ENCODE measurements around the gene PKP4.

The PKP4 gene

DNA sequence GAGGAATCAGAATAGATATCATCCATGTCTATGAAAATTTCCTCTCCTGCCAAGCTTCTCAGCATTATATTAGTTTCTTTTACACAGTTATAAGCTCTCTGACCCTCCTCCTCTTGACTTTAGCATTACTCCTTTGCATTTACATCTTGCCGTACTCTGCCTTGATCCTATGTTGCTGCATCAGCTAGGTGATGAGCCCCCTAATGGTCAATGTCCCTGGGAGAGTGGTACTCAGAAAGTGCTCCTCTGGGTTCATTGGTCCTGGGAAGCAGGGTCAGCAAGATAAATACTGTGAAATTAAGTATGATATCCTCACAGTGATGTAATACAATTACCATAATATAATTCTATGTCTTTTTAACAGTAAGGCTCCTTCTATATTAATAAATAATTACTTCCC is 74.1 kb downstream of the PKP4 start:
- FAIRE-seq (no peak), DNase-seq (ENCODE audit: insufficient read length, low spot score) (no peak)
- no peak for TF ChIP-seq POLR2AphosphoS5 (IDR thresholded peaks at IDR 0.05; ENCODE audit: low read depth, low read length)
- TF ChIP-seq PAX5 (IDR thresholded peaks at IDR 0.05; ENCODE audit: insufficient read depth, low read length, severe bottlenecking): no peak
- no peak for TF ChIP-seq POLR2A (IDR thresholded peaks at IDR 0.05; ENCODE audit: low read depth, low read length)
- TF ChIP-seq TAF1 (IDR thresholded peaks at IDR 0.05; ENCODE audit: low read depth, low read length): no peak
- TF ChIP-seq SPI1 (IDR thresholded peaks at IDR 0.05; ENCODE audit: low read depth, low read length): no peak
- no peak for TF ChIP-seq POU2F2 (IDR thresholded peaks at IDR 0.05; ENCODE audit: low read depth, low read length)

DNA sequence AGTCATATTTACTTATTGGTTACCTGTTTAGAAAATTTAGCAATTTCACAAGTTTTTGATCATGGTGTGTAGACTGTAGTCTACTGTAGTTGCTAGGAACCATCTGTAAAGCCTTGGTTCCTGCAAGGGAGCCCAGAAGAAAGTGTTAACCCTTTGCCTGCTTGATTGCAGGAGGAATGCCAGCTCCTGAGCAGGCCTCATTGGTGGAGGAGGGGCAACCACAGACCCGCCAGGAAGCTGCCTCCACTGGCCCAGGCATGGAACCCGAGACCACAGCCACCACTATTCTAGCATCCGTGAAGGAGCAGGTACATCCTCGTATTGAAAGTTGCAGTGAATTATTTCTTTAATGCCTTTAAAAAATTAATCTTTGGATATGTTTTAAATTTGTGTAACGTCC is 76.3 kb downstream of the PKP4 start:
- no peak for FAIRE-seq
- TF ChIP-seq SPI1 (IDR thresholded peaks at IDR 0.05; ENCODE audit: low read depth, low read length): no peak
- DNase-seq (ENCODE audit: insufficient read length, low spot score): no peak

GRCh38 chr2:158539176-158540005 is 82.6 kb downstream of the PKP4 start:
- no peak for DNase-seq (ENCODE audit: insufficient read length, low spot score)
- TF ChIP-seq SPI1 (IDR thresholded peaks at IDR 0.05; ENCODE audit: low read depth, low read length) (no peak), POLR2A (IDR thresholded peaks at IDR 0.05; ENCODE audit: low read depth, low read length) (no peak), PAX5 (IDR thresholded peaks at IDR 0.05; ENCODE audit: insufficient read depth, low read length, severe bottlenecking) (no peak), TAF1 (IDR thresholded peaks at IDR 0.05; ENCODE audit: low read depth, low read length) (no peak), POLR2AphosphoS5 (IDR thresholded peaks at IDR 0.05; ENCODE audit: low read depth, low read length) (no peak), POU2F2 (IDR thresholded peaks at IDR 0.05; ENCODE audit: low read depth, low read length) (no peak)
- no peak for FAIRE-seq

- TF ChIP-seq TAF1 (IDR thresholded peaks at IDR 0.05; ENCODE audit: low read depth, low read length) (no peak), POLR2AphosphoS5 (IDR thresholded peaks at IDR 0.05; ENCODE audit: low read depth, low read length) (no peak), PAX5 (IDR thresholded peaks at IDR 0.05; ENCODE audit: insufficient read depth, low read length, severe bottlenecking) (no peak)
- no peak for FAIRE-seq
- no peak for DNase-seq (ENCODE audit: insufficient read length, low spot score)
These were observed 85.8 kb downstream of the PKP4 start for GRCh38 chr2:158542577-158542976.

DNA sequence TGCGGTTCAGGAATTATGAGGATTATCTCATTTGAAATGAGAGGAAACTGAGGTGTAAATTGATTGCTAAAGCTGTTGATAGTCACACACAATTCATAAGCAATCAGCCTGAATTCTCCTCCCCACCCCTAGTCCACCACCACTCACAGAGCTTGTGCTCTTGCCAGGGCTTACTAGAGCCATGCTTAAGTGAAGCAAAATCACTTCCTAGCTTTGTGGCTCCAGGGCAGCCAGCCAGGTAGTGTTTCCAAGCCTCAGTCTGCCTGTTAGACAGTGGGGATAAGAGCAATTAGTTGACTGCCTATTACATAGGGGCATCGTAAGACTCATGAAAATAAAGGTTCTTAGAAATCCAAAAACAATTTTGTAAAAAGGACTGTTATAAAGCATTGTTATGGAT is 87.2 kb downstream of the PKP4 start:
- DNase-seq (ENCODE audit: insufficient read length, low spot score) (no peak), FAIRE-seq (no peak)
- TF ChIP-seq POU2F2 (IDR thresholded peaks at IDR 0.05; ENCODE audit: low read depth, low read length): no peak
- TF ChIP-seq POLR2AphosphoS5 (IDR thresholded peaks at IDR 0.05; ENCODE audit: low read depth, low read length): no peak
- no peak for TF ChIP-seq POLR2A (IDR thresholded peaks at IDR 0.05; ENCODE audit: low read depth, low read length)
- no peak for TF ChIP-seq PAX5 (IDR thresholded peaks at IDR 0.05; ENCODE audit: insufficient read depth, low read length, severe bottlenecking)
- no peak for TF ChIP-seq TAF1 (IDR thresholded peaks at IDR 0.05; ENCODE audit: low read depth, low read length)
- no peak for TF ChIP-seq SPI1 (IDR thresholded peaks at IDR 0.05; ENCODE audit: low read depth, low read length)

DNA sequence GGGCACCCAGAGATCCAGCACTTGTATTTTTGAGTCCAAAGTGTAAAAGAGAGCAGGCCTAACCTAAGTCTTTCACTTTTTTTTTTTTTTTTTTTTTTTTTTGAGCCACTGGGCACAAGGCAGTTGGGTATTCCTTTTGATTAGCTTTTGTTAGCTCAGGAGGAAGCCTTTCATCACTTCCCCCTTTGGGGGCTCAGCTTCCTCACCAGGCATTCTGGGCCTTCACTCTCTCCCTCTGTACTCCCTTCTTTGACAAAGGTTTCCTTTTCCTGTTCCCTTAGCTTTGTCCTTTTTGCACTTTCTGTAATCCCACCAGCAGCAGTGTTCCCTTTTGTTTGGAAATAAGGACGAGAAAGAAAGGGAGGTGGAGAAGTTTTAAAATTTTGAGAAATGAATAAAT is 88.2 kb downstream of the PKP4 start:
- FAIRE-seq: no peak
- TF ChIP-seq PAX5 (IDR thresholded peaks at IDR 0.05; ENCODE audit: insufficient read depth, low read length, severe bottlenecking) (no peak), TAF1 (IDR thresholded peaks at IDR 0.05; ENCODE audit: low read depth, low read length) (no peak), POU2F2 (IDR thresholded peaks at IDR 0.05; ENCODE audit: low read depth, low read length) (no peak), POLR2AphosphoS5 (IDR thresholded peaks at IDR 0.05; ENCODE audit: low read depth, low read length) (no peak), POLR2A (IDR thresholded peaks at IDR 0.05; ENCODE audit: low read depth, low read length) (no peak), SPI1 (IDR thresholded peaks at IDR 0.05; ENCODE audit: low read depth, low read length) (no peak)
- DNase-seq (ENCODE audit: insufficient read length, low spot score): no peak

GRCh38 chr2:158546412-158547144 is 89.8 kb downstream of the PKP4 start:
- DNase-seq (ENCODE audit: insufficient read length, low spot score) (no peak), FAIRE-seq (peak; percentile 69)
- no peak for TF ChIP-seq POLR2A (IDR thresholded peaks at IDR 0.05; ENCODE audit: low read depth, low read length)
- TF ChIP-seq POU2F2 (IDR thresholded peaks at IDR 0.05; ENCODE audit: low read depth, low read length): no peak
- TF ChIP-seq TAF1 (IDR thresholded peaks at IDR 0.05; ENCODE audit: low read depth, low read length): no peak
- no peak for TF ChIP-seq POLR2AphosphoS5 (IDR thresholded peaks at IDR 0.05; ENCODE audit: low read depth, low read length)
- TF ChIP-seq PAX5 (IDR thresholded peaks at IDR 0.05; ENCODE audit: insufficient read depth, low read length, severe bottlenecking): no peak
- TF ChIP-seq SPI1 (IDR thresholded peaks at IDR 0.05; ENCODE audit: low read depth, low read length): no peak

DNA sequence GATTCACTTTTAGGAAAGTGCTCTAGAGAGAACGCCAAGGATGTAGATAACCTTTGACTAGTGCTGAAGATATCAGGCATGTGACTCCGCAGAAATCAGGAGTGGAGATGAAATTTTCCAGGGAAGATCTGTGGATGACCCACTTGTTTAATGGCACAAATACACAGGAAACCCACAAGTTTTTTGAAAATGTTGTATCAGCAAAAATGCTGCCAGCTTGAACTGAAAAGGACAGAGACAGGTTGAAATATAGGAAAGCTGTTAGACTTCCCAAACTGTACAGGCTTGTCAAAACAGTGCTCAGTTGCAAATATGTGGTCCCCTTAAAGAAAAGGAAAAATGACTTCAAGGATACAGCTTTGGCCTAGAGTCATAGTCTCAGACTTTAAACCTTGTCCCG is 96.5 kb downstream of the PKP4 start:
- TF ChIP-seq POLR2A (IDR thresholded peaks at IDR 0.05; ENCODE audit: low read depth, low read length) (no peak), SPI1 (IDR thresholded peaks at IDR 0.05; ENCODE audit: low read depth, low read length) (no peak)
- DNase-seq (ENCODE audit: insufficient read length, low spot score): no peak
- no peak for FAIRE-seq

GRCh38 chr2:158554996-158555395 is 98.2 kb downstream of the PKP4 start:
- TF ChIP-seq SPI1 (IDR thresholded peaks at IDR 0.05; ENCODE audit: low read depth, low read length): no peak
- TF ChIP-seq PAX5 (IDR thresholded peaks at IDR 0.05; ENCODE audit: insufficient read depth, low read length, severe bottlenecking): no peak
- TF ChIP-seq POU2F2 (IDR thresholded peaks at IDR 0.05; ENCODE audit: low read depth, low read length): no peak
- TF ChIP-seq POLR2AphosphoS5 (IDR thresholded peaks at IDR 0.05; ENCODE audit: low read depth, low read length): no peak
- no peak for TF ChIP-seq POLR2A (IDR thresholded peaks at IDR 0.05; ENCODE audit: low read depth, low read length)
- TF ChIP-seq TAF1 (IDR thresholded peaks at IDR 0.05; ENCODE audit: low read depth, low read length): no peak
- DNase-seq (ENCODE audit: insufficient read length, low spot score): no peak
- no peak for FAIRE-seq

DNA sequence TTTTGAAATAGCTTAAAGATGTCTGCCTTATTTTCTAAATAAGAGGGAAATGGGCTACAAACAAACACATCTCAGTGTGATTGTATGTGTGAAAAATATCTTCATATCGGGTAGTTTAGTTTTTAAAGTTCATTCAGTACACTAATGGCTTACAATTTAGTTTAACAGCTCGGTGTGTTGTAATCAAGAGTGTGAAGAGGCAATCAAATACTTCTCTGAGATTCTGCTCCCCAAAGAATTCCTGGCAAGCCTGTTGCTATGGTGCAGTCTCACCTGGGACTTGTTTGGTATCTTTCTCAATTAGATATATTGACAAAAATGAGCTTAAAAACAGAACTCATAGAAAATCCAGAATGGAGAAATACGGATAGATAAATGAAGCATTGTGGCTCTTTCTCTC is 99.4 kb downstream of the PKP4 start:
- DNase-seq (ENCODE audit: insufficient read length, low spot score) (no peak), FAIRE-seq (no peak)
- no peak for TF ChIP-seq POU2F2 (IDR thresholded peaks at IDR 0.05; ENCODE audit: low read depth, low read length)
- no peak for TF ChIP-seq POLR2AphosphoS5 (IDR thresholded peaks at IDR 0.05; ENCODE audit: low read depth, low read length)
- TF ChIP-seq PAX5 (IDR thresholded peaks at IDR 0.05; ENCODE audit: insufficient read depth, low read length, severe bottlenecking): no peak
- no peak for TF ChIP-seq SPI1 (IDR thresholded peaks at IDR 0.05; ENCODE audit: low read depth, low read length)
- TF ChIP-seq POLR2A (IDR thresholded peaks at IDR 0.05; ENCODE audit: low read depth, low read length): no peak
- TF ChIP-seq TAF1 (IDR thresholded peaks at IDR 0.05; ENCODE audit: low read depth, low read length): no peak

Measured in GM12891 (cell line).